T-helper 2 cell treated with Interferon-gamma antibody and Interleukin-4, amounts not matched to agents 100 ng/mL and 5 ng/mL, for 36 hours (primary cell): Measurements from ENCODE around the gene ATRNL1. TPM values are rescaled to one million over a fixed set of nuclear protein-coding genes. Genes with fewer than 3 reads are reported as not detected.

ENCODE experiments used
- intact Hi-C: fragments of 100-400 bp; cut with micrococcal nuclease; formaldehyde crosslinking; loops from one replicate; pipeline ENCODE4 v1.15.1; 2023
- total RNA-seq: library from RNA; stranded (reverse); gene quantifications from 2 replicates; pipeline ENCODE4 v1.2.3, GENCODE V29; 2022

Gene ATRNL1
- total RNA-seq, 1 donor from 2014 or later = 0.73 TPM

DNA sequence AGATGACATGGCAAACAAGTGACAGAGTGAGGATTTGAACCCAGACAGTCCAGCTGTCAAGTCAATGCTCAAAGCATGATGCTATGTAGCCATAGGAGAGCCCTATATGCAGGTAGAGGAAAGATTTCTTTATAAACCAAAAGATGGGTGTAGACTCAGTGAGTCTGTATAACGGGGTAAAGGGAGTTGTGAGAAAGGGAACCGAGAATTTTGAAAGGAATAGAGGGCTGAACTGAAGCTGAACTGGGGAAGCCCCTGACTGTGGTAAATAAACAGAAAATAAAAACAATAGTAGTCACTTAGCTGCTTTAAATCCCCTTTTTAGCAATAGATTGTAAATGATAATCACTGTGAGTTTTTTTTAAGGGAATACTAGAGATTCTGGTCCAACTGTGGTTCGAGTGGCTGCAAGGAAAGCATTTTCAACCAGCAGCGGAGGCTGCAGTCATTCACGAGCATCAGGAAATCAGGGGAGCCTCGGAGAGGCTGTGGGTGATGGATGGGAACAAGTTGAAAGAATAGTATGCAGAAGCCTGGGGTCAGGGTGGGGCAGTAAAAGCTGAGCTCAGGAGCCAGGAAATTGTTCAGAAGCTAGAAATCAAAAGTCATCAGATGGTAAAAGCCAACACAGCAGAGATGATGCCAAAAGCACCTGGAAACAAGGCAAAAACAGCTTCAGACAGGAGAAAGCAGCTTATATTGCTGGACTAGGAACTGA lies 786.4 kb downstream of the ATRNL1 start:
- intact Hi-C loops = no loop called here

GRCh38 chr10:115882021-115882420 lies 788.9 kb downstream of the ATRNL1 start:
- intact Hi-C loops = no loop called here

GRCh38 chr10:115883372-115883771 lies 790.2 kb downstream of the ATRNL1 start:
- intact Hi-C loops = no loop called here

DNA sequence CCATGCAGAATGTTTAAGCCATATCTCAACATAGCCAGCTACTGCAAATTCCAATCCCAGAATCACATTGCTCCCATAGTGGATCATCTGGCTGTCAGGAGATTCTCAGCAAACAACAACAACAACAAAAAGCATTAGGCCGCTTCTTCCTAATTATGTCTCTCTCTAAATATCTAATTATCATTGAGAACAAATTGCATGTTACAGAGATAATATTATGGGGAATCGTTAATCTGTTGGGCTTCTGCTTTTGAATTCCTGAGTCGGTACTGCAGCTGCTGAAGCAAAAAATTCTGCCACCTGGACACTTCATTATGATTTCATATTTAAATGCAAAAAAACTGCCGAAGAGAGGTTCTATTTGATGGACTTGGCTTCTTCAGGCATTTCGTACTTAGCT lies 791.2 kb downstream of the ATRNL1 start:
- intact Hi-C loops = no loop called here

- intact Hi-C loops = no loop called here
Measured at GRCh38 chr10:115895166-115895565, 802.0 kb downstream of the ATRNL1 start.

DNA sequence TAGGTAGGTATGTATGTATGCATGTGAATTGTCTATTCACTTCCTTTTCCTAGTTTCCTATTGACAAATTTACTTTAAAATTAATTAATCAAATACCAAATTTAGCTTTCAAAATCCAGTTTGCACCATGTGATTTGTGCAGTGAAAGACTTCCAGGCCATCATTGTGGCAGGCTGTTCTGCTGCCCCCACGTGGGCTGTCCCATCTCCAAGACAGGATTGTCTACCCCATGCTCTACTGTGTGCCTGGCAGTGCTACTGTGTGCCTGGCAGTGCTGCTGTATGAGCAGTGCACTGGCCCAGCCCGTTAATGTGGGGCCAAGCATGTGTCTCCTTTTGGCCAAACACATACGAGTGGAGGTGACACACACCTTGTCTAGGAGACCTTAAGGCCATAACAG lies 805.1 kb downstream of the ATRNL1 start:
- intact Hi-C loops = no loop called here

- intact Hi-C loops = no loop called here
Measured at GRCh38 chr10:115902596-115902995, 809.4 kb downstream of the ATRNL1 start.

GRCh38 chr10:115903207-115903606 lies 810.0 kb downstream of the ATRNL1 start:
- intact Hi-C loops = no loop called here

- intact Hi-C loops = no loop called here
Measured at GRCh38 chr10:115903845-115904244, 810.7 kb downstream of the ATRNL1 start.

DNA sequence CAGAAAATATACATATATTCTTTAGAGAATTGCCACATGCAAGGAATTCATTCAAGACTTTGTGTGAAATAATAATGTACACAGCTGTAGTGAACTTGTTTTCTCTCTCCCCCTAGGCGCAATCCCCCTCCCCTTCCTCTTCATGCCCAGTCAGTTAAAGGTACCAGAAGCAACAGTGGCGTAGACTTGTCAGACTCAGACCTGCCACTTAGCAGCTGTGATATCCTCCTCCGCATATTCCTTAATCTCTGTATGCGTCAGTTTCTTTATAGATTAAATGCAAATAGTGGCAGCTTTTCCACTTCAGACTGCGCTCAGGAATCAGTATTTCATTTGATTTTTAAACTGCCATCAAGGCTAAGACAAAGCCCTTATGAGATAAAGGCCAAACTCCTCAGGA lies 815.9 kb downstream of the ATRNL1 start:
- intact Hi-C loops = no loop called here

- intact Hi-C loops = no loop called here
Measured at GRCh38 chr10:115909962-115910731, 817.0 kb downstream of the ATRNL1 start.

DNA sequence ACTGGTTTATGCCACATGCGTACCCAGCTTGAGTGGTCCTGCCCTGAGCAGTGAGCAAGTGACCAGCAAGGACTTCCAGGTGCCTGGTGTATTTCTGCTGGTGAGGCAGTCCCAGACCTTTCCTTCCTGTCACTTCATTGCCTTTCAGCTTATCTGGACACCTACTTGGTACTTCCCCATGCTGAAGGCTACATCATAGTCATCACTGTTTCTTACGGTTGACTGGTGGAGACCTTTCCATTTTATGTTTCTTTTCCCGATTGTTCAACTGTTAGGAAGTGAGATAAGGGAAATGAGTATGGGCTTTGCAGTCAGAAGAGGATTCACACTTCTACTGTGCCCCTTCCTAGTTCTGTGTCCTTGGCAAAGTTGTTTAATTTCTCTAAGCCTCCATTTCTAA lies 821.3 kb downstream of the ATRNL1 start:
- intact Hi-C loops = no loop called here

DNA sequence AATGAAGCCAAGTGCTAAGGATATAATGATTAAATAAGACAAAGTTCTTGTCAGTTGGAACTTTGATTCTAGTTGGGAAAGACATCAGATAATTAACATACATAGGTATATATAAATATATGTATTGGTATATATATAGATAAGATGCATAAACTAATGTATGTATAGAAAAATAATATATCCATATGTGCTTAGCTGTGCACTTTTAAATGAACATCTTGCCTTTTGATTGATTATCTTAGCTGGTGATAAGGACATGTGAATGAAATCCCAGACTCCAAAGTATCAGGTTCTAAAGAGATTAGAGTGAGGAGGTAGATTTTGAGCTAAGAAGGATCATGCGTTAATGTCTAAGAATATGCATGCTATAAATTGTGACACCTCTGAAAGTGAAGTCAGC lies 822.3 kb downstream of the ATRNL1 start:
- intact Hi-C loops = no loop called here

DNA sequence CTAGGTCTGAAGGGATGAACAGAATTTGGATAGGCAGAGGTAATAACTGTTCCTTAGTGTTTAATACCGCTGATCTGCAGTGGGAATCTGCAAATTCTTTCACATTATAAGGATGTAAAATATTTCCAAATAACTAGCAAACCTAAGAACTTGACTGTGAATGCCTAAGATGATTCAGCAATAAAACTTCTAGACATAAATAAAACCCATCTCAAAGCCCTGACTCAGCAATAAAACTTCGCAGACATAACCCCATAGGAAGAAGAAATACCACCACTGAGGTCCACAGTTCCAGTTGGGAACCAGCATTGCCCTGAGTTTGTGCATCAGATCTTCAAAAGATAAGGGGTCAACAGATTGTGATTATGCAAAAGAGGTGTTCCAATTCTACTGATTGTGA lies 825.6 kb downstream of the ATRNL1 start:
- intact Hi-C loops = no loop called here

GRCh38 chr10:115921795-115922194 lies 828.6 kb downstream of the ATRNL1 start:
- intact Hi-C loops = no loop called here

- intact Hi-C loops = no loop called here
Measured at GRCh38 chr10:115931309-115931708, 838.1 kb downstream of the ATRNL1 start.

DNA sequence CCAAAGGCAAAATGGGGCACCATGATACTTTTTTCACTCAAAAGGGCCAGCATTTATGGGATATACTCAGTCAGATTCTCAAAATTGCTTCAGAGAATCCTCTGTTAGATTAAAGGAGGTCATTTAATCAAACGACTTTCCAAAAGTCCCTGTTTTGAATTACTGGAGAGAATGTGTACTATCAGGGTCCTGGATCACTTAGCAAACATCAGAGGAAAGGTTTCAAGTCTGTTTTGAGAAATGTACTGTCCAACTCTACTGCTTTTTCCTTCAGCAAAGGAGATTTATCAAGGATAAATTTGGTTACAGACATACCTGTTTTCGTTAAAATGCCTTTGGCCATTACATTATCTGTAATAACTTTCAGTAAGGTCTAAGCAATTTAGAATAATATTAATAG lies 838.9 kb downstream of the ATRNL1 start:
- intact Hi-C loops = no loop called here

DNA sequence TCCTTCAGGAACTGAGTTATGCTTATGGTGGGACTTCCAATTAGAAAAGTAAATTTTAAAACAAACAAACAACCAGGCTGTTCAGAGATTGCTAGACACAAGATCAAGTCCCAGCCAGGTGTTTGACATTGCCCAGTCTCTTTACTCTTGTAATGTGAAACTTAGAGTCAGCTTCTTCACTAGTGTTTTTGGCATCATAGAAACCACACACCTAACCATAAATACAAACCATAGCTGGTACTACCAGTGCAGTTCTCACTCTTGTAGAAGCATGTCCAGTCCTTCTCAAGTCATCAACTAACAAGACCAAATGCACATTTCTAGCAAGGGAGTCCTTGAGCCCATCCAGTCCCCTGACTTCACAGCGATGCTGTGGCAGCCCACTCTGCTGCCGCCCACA lies 839.9 kb downstream of the ATRNL1 start:
- intact Hi-C loops = no loop called here

GRCh38 chr10:115935731-115936130 lies 842.6 kb downstream of the ATRNL1 start:
- intact Hi-C loops = no loop called here

DNA sequence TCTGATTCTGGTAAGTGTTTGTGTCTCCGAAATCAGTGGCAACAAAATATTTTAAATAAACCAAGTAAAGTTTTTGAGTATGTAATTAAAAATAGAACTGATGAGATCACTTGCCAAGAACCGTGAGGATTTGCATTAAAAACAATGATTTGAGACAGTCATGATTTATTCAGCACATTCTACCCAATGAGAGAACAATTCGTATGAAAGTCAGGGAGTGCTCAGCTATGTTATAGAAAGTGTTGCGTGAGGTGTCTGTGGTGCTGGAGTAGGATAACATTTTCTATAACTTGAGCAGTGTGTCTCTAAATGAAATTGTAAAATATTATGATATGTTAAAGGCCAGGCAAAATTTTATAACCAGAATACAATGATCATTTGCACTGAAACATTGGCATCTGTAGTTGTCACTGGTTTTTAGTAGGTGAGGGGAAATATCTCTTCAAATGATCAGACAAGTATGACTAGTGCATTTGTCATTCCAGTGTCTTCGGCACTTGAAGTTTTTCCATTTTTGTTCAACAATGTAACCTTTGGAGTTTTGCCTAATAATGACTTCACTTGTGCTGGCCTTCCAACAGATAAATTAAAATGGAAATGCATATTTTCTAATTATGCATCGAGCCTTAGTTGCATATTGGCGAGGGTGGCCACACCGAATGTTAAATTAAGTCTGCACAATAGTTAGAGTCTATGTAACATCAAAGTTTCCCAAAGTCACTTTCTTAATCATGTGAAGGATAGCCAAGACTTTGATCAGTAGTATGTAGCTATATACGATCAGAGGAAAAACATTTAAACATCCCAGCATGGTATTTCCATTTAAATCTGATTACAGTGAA lies 844.0 kb downstream of the ATRNL1 start:
- intact Hi-C loops = no loop called here

- intact Hi-C loops = no loop called here
Measured at GRCh38 chr10:115937768-115938056, 844.5 kb downstream of the ATRNL1 start.
